AG04450 (cell line): Measurements from ENCODE around the gene DGKI. TPM values are rescaled to one million over a fixed set of nuclear protein-coding genes. Genes with fewer than 3 reads are reported as not detected.

ENCODE experiments used
- CTCF ChIA-PET: fragments of 300-600, 350-600 bp; formaldehyde crosslinking; extraction: SDS; loops from one replicate; lab custom pipeline; 2022; ENCODE audit warnings: antibody characterized with exemption, inconsistent platforms; lab: Charles Lee
- POLR2A ChIA-PET: fragments of 350-600 bp; formaldehyde crosslinking; extraction: SDS; loops from one replicate; lab custom pipeline; 2021; ENCODE audit warnings: antibody characterized with exemption, inconsistent platforms; lab: Yijun Ruan, JAX
- DNase-seq: peaks from one replicate; pipeline ENCODE4 v3.0.0-alpha.2; 2011; ENCODE audit warnings: low read depth, low spot score
- H3K27ac ChIP-seq: one replicate; pipeline ENCODE4 v1.5.1; 2012; ENCODE audit warnings: low read depth, low read length, control low read depth
- H3K27me3 ChIP-seq: one replicate; pipeline ENCODE4 v1.6.0; 2012; ENCODE audit warnings: low read length; ENCODE audit not compliant: control insufficient read depth, insufficient read depth
- H3K4me3 ChIP-seq: 2 replicates; pipeline ENCODE4 v1.5.1; 2011; ENCODE audit warnings: mild to moderate bottlenecking, low read depth, low read length, control low read depth
- H3K9me3 ChIP-seq: 2 replicates; pipeline ENCODE4 v1.5.1; 2012; ENCODE audit warnings: low read length; ENCODE audit not compliant: control insufficient read depth, insufficient read depth
- CTCF ChIP-seq: IDR thresholded peaks from 2 replicates; pipeline ENCODE4 v1.5.1; 2011; ENCODE audit warnings: low read depth, low read length, control low read depth, inconsistent platforms
- polyA plus RNA-seq: library from polyadenylated mRNA; depleted of rRNA; stranded (reverse); fragments of >200 nt; gene quantifications from 2 replicates; pipeline ENCODE4 v1.2.3, GENCODE V29; 2011

Gene DGKI
- polyA plus RNA-seq, 1 experiment = 3.1 TPM

GRCh38 chr7:137742051-137742450, 104.7 kb downstream of the DGKI start:
- CTCF ChIA-PET = no interaction called here
- Histone ChIP-seq H3K27me3 (no peaks in the 10 kb centered on the region), H3K27ac (no peak overlapping the region), H3K4me3 (no peak overlapping the region), H3K9me3 (no peaks in the 10 kb centered on the region)
- TF ChIP-seq CTCF = no peak
- POLR2A ChIA-PET = no interaction called here
- DNase-seq = no peak

- H3K4me3 ChIP-seq = no peak overlapping the region
- no peaks in the 10 kb centered on the region for H3K9me3 ChIP-seq
- no peaks in the 10 kb centered on the region for H3K27me3 ChIP-seq
- no peak for TF ChIP-seq CTCF
- CTCF ChIA-PET = no interaction called here
- H3K27ac ChIP-seq = no peak overlapping the region
- POLR2A ChIA-PET = no interaction called here
- no peak for DNase-seq
Observed at GRCh38 chr7:137741443-137741842, 105.3 kb downstream of the DGKI start.

- CTCF ChIA-PET = interaction anchor here (1.1 kb wide), 1 partner anchor 78 kb away, joined by 3 read pairs; no protein-coding TSS in a partner anchor
- no peak overlapping the region for H3K4me3 ChIP-seq
- POLR2A ChIA-PET = no interaction called here
- H3K27ac ChIP-seq = no peak overlapping the region
- no peaks in the 10 kb centered on the region for H3K27me3 ChIP-seq
- no peaks in the 10 kb centered on the region for H3K9me3 ChIP-seq
- no peak for DNase-seq
- TF ChIP-seq CTCF = no peak
Observed at GRCh38 chr7:137734221-137734620, 112.6 kb downstream of the DGKI start.

DNA sequence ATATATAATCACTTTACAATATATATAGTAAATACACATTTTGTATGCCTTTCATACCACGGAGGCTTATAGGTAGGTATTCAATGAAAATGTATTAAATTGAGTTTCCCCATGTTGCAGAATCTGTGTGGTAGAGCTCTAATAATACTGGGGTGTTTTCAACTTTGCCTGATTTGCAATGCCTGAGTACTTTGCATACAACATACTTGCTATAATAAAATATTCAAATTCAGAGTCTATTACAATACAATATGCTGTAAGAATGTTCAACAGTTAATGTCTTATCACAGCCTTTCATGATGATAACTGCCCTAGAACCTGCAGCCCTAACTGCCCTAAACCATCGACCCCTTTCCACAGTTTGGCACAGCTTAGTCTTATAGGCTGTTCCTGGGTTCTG, 114.6 kb downstream of the DGKI start:
- no peak for TF ChIP-seq CTCF
- no peak overlapping the region for H3K27ac ChIP-seq
- POLR2A ChIA-PET = no interaction called here

DNA sequence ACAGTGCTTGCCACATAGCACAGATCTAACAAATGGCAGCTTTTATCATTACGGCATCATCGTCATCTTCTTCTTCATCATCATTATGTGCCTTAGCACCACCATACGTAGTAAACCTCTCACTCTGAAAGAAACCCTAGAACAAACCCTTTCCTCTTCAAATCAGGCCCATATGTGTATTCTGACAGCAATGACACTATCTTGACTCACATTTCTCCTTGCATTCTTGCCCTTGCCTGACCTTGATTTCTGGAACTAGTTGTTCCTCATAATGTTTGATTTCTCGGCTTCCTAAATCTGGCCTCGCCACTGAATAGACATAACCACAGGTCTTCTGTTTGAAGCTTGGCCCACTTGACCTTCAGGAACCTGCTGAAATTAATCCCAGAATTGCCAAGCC, 115.3 kb downstream of the DGKI start:
- Histone ChIP-seq H3K27ac (no peak overlapping the region), H3K4me3 (no peak overlapping the region), H3K9me3 (no peaks in the 10 kb centered on the region), H3K27me3 (no peaks in the 10 kb centered on the region)
- POLR2A ChIA-PET = no interaction called here
- DNase-seq = no peak
- CTCF ChIA-PET = interaction anchor here (1.1 kb wide), 1 partner anchor 75 kb away, joined by 3 read pairs; no protein-coding TSS in a partner anchor
- no peak for TF ChIP-seq CTCF

More for the DNA sequence above, 114.6 kb downstream of the DGKI start:
- CTCF ChIA-PET = interaction anchor here (1.1 kb wide), 1 partner anchor 76 kb away, joined by 3 read pairs; no protein-coding TSS in a partner anchor
- Histone ChIP-seq H3K4me3 (no peak overlapping the region), H3K27me3 (no peaks in the 10 kb centered on the region), H3K9me3 (no peaks in the 10 kb centered on the region)
- DNase-seq = no peak
